H1 (cell line): ENCODE data around the gene GLB1L3. TPM values are rescaled to one million over a fixed set of nuclear protein-coding genes. Genes with fewer than 3 reads are reported as not detected.

ENCODE experiments used
- CTCF ChIA-PET: fragments of 300-600 bp; sonication (Branson Sonifier 250); formaldehyde crosslinking; loops from one replicate; lab custom pipeline; 2021; ENCODE audit not compliant: partially characterized antibody; lab: Charles Lee
- POLR2A ChIA-PET: fragments of 300-600 bp; sonication (Branson Sonifier 250); formaldehyde crosslinking; loops from one replicate; lab custom pipeline; 2021; ENCODE audit warnings: inconsistent platforms; ENCODE audit not compliant: partially characterized antibody; lab: Charles Lee
- DNase-seq, 2 experiments: peaks; one replicate each; pipeline versions ENCODE4 v3.0.0 to v3.0.0-alpha.2; 2010 to 2022; ENCODE audit warnings: low spot score in 2 of 2, low read depth in 1 of 2, mixed read lengths in 1 of 2
- FAIRE-seq: peaks from 2 replicates; lab custom pipeline; 2011; peaks lifted over from hg19 to GRCh38; lab: Jason Lieb, UNC
- H2AFZ ChIP-seq: 2 replicates; pipeline ENCODE4 v1.8.1; 2012; ENCODE audit warnings: low read length, inconsistent platforms
- H2AK5ac ChIP-seq: 2 replicates; pipeline ENCODE4 v1.6.1; 2013; ENCODE audit warnings: low read depth, low read length
- H2BK120ac ChIP-seq: replicated peaks from 2 replicates; pipeline ENCODE3; 2013; ENCODE audit warnings: low read depth, low read length, inconsistent platforms
- H2BK12ac ChIP-seq: 2 replicates; pipeline ENCODE4 v1.6.1; 2013; ENCODE audit warnings: low read depth, low read length
- H2BK15ac ChIP-seq: 2 replicates; pipeline ENCODE4 v1.6.1; 2013; ENCODE audit warnings: low read length
- H2BK20ac ChIP-seq: 2 replicates; pipeline ENCODE4 v1.6.1; 2013; ENCODE audit warnings: low read length
- H2BK5ac ChIP-seq: 2 replicates; pipeline ENCODE4 v1.6.1; 2013; ENCODE audit warnings: low read depth, low read length
- H3K14ac ChIP-seq: 2 replicates; pipeline ENCODE4 v1.6.1; 2013; ENCODE audit warnings: inconsistent platforms; ENCODE audit not compliant: insufficient read length
- H3K18ac ChIP-seq: 2 replicates; pipeline ENCODE4 v1.6.1; 2013; ENCODE audit warnings: low read length; ENCODE audit errors: extremely low read depth
- H3K23ac ChIP-seq: 2 replicates; pipeline ENCODE4 v1.6.1; 2013; ENCODE audit warnings: inconsistent platforms; ENCODE audit not compliant: insufficient read length
- H3K23me2 ChIP-seq: 2 replicates; pipeline ENCODE4 v1.6.1; 2013; ENCODE audit warnings: low read depth, low read length
- H3K27ac ChIP-seq: 2 replicates; pipeline ENCODE4 v1.6.1; 2011; ENCODE audit warnings: low read depth, low read length, inconsistent platforms
- H3K27me3 ChIP-seq, 4 experiments: replicated peaks in 1 of 4; 1 replicate in 1 of 4; 2 replicates in 3 of 4; pipeline versions ENCODE4 v1.6.1 to v1.8.1; 2011 to 2013; ENCODE audit warnings: low read length in 3 of 4, mild to moderate bottlenecking in 3 of 4, inconsistent platforms in 2 of 4, mixed read lengths in 2 of 4, moderate library complexity in 1 of 4; ENCODE audit not compliant: control insufficient read depth in 3 of 4, insufficient read depth in 3 of 4; ENCODE audit errors: extremely low read depth in 1 of 4
- H3K36me3 ChIP-seq, 4 experiments: 2 replicates each; pipeline versions ENCODE4 v1.6.1 to v1.8.1; 2011 to 2013; ENCODE audit warnings: mild to moderate bottlenecking in 4 of 4, low read length in 3 of 4, moderate library complexity in 2 of 4, control low read depth in 1 of 4, inconsistent platforms in 1 of 4; ENCODE audit not compliant: insufficient read depth in 4 of 4, control insufficient read depth in 2 of 4
- H3K4ac ChIP-seq: replicated peaks from 2 replicates; pipeline ENCODE3; 2013; ENCODE audit warnings: low read length, low read depth, mixed read lengths, inconsistent platforms; ENCODE audit not compliant: insufficient read length
- H3K4me1 ChIP-seq, 4 experiments: replicated peaks in 1 of 4; 1 replicate in 1 of 4; 2 replicates in 3 of 4; pipeline versions ENCODE4 v1.6.1 to v1.8.1; 2011 to 2013; ENCODE audit warnings: low read length in 3 of 4, inconsistent platforms in 2 of 4, mixed read lengths in 1 of 4; ENCODE audit not compliant: insufficient read depth in 4 of 4, control insufficient read depth in 3 of 4
- H3K4me2 ChIP-seq, 2 experiments: 2 replicates each; pipeline versions ENCODE4 v1.6.1 to v1.8.1; 2011 to 2013; ENCODE audit warnings: low read depth in 2 of 2, low read length in 2 of 2, control low read depth in 1 of 2, inconsistent platforms in 1 of 2, mild to moderate bottlenecking in 1 of 2; ENCODE audit not compliant: insufficient read depth in 1 of 2
- H3K4me3 ChIP-seq, 4 experiments: fragments of 200-600, 300-600 bp in 1 of 4; sonication (generic), shearing (Covaris generic), sonication (Bioruptor Twin) in 1 of 4; 2 replicates each; pipeline versions ENCODE4 v1.5.1 to v1.8.1; 2011 to 2016; ENCODE audit warnings: low read length in 4 of 4, low read depth in 3 of 4, control low read depth in 2 of 4, inconsistent platforms in 2 of 4, mild to moderate bottlenecking in 2 of 4, mixed read lengths in 1 of 4, moderate library complexity in 1 of 4; ENCODE audit not compliant: insufficient read depth in 2 of 4; ENCODE audit errors: extremely low read depth in 1 of 4
- H3K56ac ChIP-seq: replicated peaks from 2 replicates; pipeline ENCODE3; 2013; ENCODE audit warnings: low read depth, mild to moderate bottlenecking, mixed read lengths, low read length, inconsistent platforms; ENCODE audit not compliant: insufficient read length
- H3K79me1 ChIP-seq: 2 replicates; pipeline ENCODE4 v1.6.1; 2013; ENCODE audit warnings: low read depth, low read length, control low read depth
- H3K79me2 ChIP-seq, 2 experiments: 2 replicates each; pipeline versions ENCODE4 v1.6.1 to v1.8.1; 2012 to 2013; ENCODE audit warnings: low read length in 2 of 2, mild to moderate bottlenecking in 2 of 2, inconsistent platforms in 1 of 2; ENCODE audit not compliant: insufficient read depth in 2 of 2, control insufficient read depth in 1 of 2
- H3K9ac ChIP-seq, 4 experiments: replicated peaks in 1 of 4; 1 replicate in 1 of 4; 2 replicates in 3 of 4; pipeline versions ENCODE4 v1.6.1 to v1.8.1; 2011 to 2013; ENCODE audit warnings: low read depth in 3 of 4, low read length in 3 of 4, control low read depth in 2 of 4, mild to moderate bottlenecking in 2 of 4, moderate library complexity in 2 of 4, inconsistent platforms in 1 of 4; ENCODE audit errors: extremely low read depth in 1 of 4
- H3K9me3 ChIP-seq, 2 experiments: 2 replicates each; pipeline versions ENCODE4 v1.6.1 to v1.8.1; 2012 to 2013; ENCODE audit warnings: mild to moderate bottlenecking in 2 of 2, moderate library complexity in 2 of 2, control low read depth in 1 of 2, inconsistent platforms in 1 of 2, low read depth in 1 of 2, low read length in 1 of 2, mixed read lengths in 1 of 2; ENCODE audit not compliant: insufficient read depth in 2 of 2
- H4K20me1 ChIP-seq, 2 experiments: replicated peaks in 1 of 2; 2 replicates each; pipeline versions ENCODE3 to v1.8.1; 2011 to 2013; ENCODE audit warnings: inconsistent platforms in 2 of 2, low read length in 2 of 2, mild to moderate bottlenecking in 1 of 2; ENCODE audit not compliant: insufficient read depth in 2 of 2, control insufficient read depth in 1 of 2
- H4K5ac ChIP-seq: 2 replicates; pipeline ENCODE4 v1.6.1; 2013; ENCODE audit warnings: low read length, low read depth, mixed read lengths, inconsistent platforms; ENCODE audit not compliant: insufficient read length
- H4K8ac ChIP-seq: 2 replicates; pipeline ENCODE4 v1.8.0; 2013; ENCODE audit warnings: mild to moderate bottlenecking, moderate library complexity, low read length, inconsistent platforms; ENCODE audit not compliant: insufficient read depth; ENCODE audit errors: extremely low read depth
- H4K91ac ChIP-seq: replicated peaks from 2 replicates; pipeline ENCODE3; 2013; ENCODE audit warnings: low read length, mixed read lengths, inconsistent platforms; ENCODE audit not compliant: insufficient read length
- CBX8 ChIP-seq: fragments of 300-800, 300-1000 bp; sonication (generic); IDR thresholded peaks from 2 replicates; pipeline ENCODE4 v1.7.1; 2016; ENCODE audit warnings: low read depth, low read length, borderline replicate concordance
- EP300 ChIP-seq, 2 experiments: IDR thresholded peaks; 1 replicate in 1 of 2; 2 replicates in 1 of 2; pipeline ENCODE4 v1.6.1; 2011 to 2012; ENCODE audit warnings: low read depth in 2 of 2, low read length in 2 of 2, mild to moderate bottlenecking in 2 of 2, borderline replicate concordance in 1 of 2, inconsistent platforms in 1 of 2, moderate library complexity in 1 of 2
- EZH2 ChIP-seq: fragments of 200-600 bp; sonication (generic); IDR thresholded peaks from 2 replicates; pipeline ENCODE4 v1.7.1; 2012; ENCODE audit warnings: low read depth, mild to moderate bottlenecking, moderate library complexity, low read length, inconsistent platforms; ENCODE audit not compliant: severe bottlenecking
- GABPA ChIP-seq: IDR thresholded peaks from 2 replicates; pipeline ENCODE4 v1.6.1; 2011; ENCODE audit warnings: mild to moderate bottlenecking, low read length, moderate library complexity, borderline replicate concordance; ENCODE audit not compliant: insufficient read depth
- JUN ChIP-seq: IDR thresholded peaks from 2 replicates; pipeline ENCODE4 v1.6.1; 2011; ENCODE audit warnings: low read depth, mild to moderate bottlenecking, improper control_type of control experiment, low read length
- MAFK ChIP-seq: IDR thresholded peaks from 2 replicates; pipeline ENCODE4 v1.6.1; 2012; ENCODE audit warnings: low read depth, mild to moderate bottlenecking, improper control_type of control experiment, low read length
- POLR2AphosphoS5 ChIP-seq: IDR thresholded peaks from 2 replicates; pipeline ENCODE4 v1.6.1; 2011; ENCODE audit warnings: low read depth, low read length
- POU5F1 ChIP-seq: IDR thresholded peaks from 2 replicates; pipeline ENCODE4 v1.6.1; 2011; ENCODE audit warnings: low read depth, mild to moderate bottlenecking, low read length, moderate library complexity
- TAF1 ChIP-seq: IDR thresholded peaks from 2 replicates; pipeline ENCODE4 v1.6.1; 2011; ENCODE audit warnings: mild to moderate bottlenecking, low read depth, low read length
- TBP ChIP-seq: IDR thresholded peaks from 2 replicates; pipeline ENCODE4 v1.6.1; 2011; ENCODE audit warnings: low read depth, low read length, improper control_type of control experiment
- TEAD4 ChIP-seq: IDR thresholded peaks from 2 replicates; pipeline ENCODE4 v1.6.1; 2012; ENCODE audit warnings: low read depth, low read length, inconsistent platforms, mixed read lengths
- YY1 ChIP-seq: IDR thresholded peaks from 2 replicates; pipeline ENCODE4 v1.6.1; 2011; ENCODE audit warnings: low read depth, mild to moderate bottlenecking, low read length
- WGBS, 2 experiments: shearing (Covaris generic) in 1 of 2; methylation state at CpG; one replicate each; pipeline versions ENCODE4 v1.1.6 to v1.1.7; 2013 to 2015; ENCODE audit warnings: low lambda C conversion rate in 2 of 2, mixed read lengths in 2 of 2, inconsistent platforms in 1 of 2, low coverage in 1 of 2, missing lambda C conversion rate in 1 of 2; ENCODE audit not compliant: insufficient replicate concordance in 2 of 2, insufficient coverage in 1 of 2, insufficient read length in 1 of 2; ENCODE audit errors: extremely low coverage in 1 of 2, missing lambda C conversion rate in 1 of 2; 5-methylcytosine and 5-hydroxymethylcytosine counted together
- polyA plus RNA-seq, 7 experiments: library from polyadenylated mRNA; depleted of rRNA in 3 of 7; stranded (reverse) in 5 of 7; unstranded in 2 of 7; fragments of >200 nt in 5 of 7; fragments of 200-250 nt in 2 of 7; gene quantifications; 1 replicate in 5 of 7; 2 replicates in 1 of 7; 4 replicates in 1 of 7; pipeline versions ENCODE4 v1.2.1 to v1.2.3, GENCODE V29; 2011 to 2013; ENCODE audit warnings: missing spikeins in 2 of 7, mixed read lengths in 2 of 7
- total RNA-seq: library from RNA; stranded (reverse); fragmentation: NEBNext Ultra II Directional; extraction: Animal tissue kit (Norgen Biotek cat#: 25700); gene quantifications from 2 replicates; pipeline ENCODE4 v1.2.1, GENCODE V29; 2021

The GLB1L3 gene
- total and polyA plus RNA-seq, 2 of the 8 experiments (the other 6 are each of a cell fraction or from before 2014, with no cell fraction given): 14.9 to 33.2 TPM

DNA sequence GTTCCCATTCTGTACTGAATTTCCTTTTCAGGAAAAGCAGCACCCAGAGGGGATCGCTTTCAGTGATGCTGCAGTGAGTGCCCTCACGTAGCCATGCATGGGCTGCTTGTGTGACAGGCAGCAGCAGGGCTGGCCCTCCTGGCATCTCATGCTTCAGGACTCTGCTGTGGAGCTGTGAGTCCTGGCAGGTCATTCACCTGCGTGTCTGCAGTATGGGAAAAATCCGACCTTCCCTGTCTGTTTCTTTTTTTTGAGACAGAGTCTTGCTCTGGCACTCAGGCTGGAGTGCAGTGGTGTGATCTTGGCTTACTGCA lies 69.0 kb downstream of the GLB1L3 start:
- Histone ChIP-seq H2BK20ac (no peak overlapping the region), H2BK15ac (no peak overlapping the region), H3K27ac (no peak overlapping the region), H4K20me1 (no peaks in the 10 kb centered on the region), H3K14ac (no peak overlapping the region), H2BK12ac (no peak overlapping the region), H3K23ac (no peak overlapping the region), H2AFZ (no peak overlapping the region), H3K36me3 (no peaks in the 10 kb centered on the region), H4K8ac (no peak overlapping the region), H4K91ac (no peak overlapping the region), H3K4me3 (no peak overlapping the region), H3K4me1 (peaks cover 0 to 3% (median 1%) of the 10 kb centered on the region in 4 experiments; a peak in 3 of 7 replicates), H3K9me3 (no peaks in the 10 kb centered on the region), H3K79me2 (no peaks in the 10 kb centered on the region), H3K23me2 (no peaks in the 10 kb centered on the region), H3K4ac (no peak overlapping the region), H3K56ac (no peak overlapping the region), H3K4me2 (no peak overlapping the region), H2BK5ac (no peak overlapping the region), H2AK5ac (no peak overlapping the region), H3K9ac (no peak overlapping the region), H3K27me3 (no peaks in the 10 kb centered on the region; a peak in 1 of 7 replicates), H2BK120ac (no peak overlapping the region), H3K79me1 (no peaks in the 10 kb centered on the region), H4K5ac (no peak overlapping the region), H3K18ac (no peak overlapping the region)
- WGBS, 2 experiments: 90% methylated on average over 4 of the region's 4 CpGs; no CpG with 5 or more reads in 1 of the 2 experiments
- DNase-seq (peak in 1 of 2 experiments; percentile 35), FAIRE-seq (no peak)
- ChIA-PET CTCF (interaction anchor here (1.0 to 2.7 kb wide), 3 partner anchors 12 to 83 kb away, joined by 4 to 8 read pairs (median 4); no protein-coding TSS in a partner anchor), POLR2A (no interaction called here)
- no peak for TF ChIP-seq GABPA
- no peak for TF ChIP-seq YY1
- no peak for TF ChIP-seq MAFK
- TF ChIP-seq POLR2AphosphoS5: no peak
- no peak for TF ChIP-seq EZH2
- TF ChIP-seq TBP: no peak
- no peak for TF ChIP-seq TAF1
- no peak for TF ChIP-seq TEAD4
- TF ChIP-seq POU5F1: no peak
- TF ChIP-seq JUN: no peak
- no peak for TF ChIP-seq CBX8
- TF ChIP-seq EP300 (IDR thresholded peaks at IDR 0.05; ENCODE audit: borderline replicate concordance in 1 of 2, low read depth in 2 of 2, low read length in 2 of 2): no peak
